Skeletal muscle tissue (tissue), 4 donors: Measurements from ENCODE around the gene ADAMTS17. TPM values are rescaled to one million over a fixed set of nuclear protein-coding genes. Genes with fewer than 3 reads are reported as not detected.

Experiments
- H3K27ac ChIP-seq: one replicate; pipeline ENCODE4 v1.7.0; 2013; ENCODE audit warnings: mild to moderate bottlenecking, low read depth, low read length, inconsistent platforms
- H3K27me3 ChIP-seq, 3 donors: one replicate each; pipeline ENCODE4 v1.7.0; 2013; ENCODE audit warnings: low read length in 3 of 3; ENCODE audit not compliant: control insufficient read depth in 3 of 3, insufficient read depth in 3 of 3
- H3K36me3 ChIP-seq, 3 donors: one replicate each; pipeline ENCODE4 v1.7.0; 2013; ENCODE audit warnings: low read length in 3 of 3; ENCODE audit not compliant: control insufficient read depth in 3 of 3, insufficient read depth in 3 of 3
- H3K4me1 ChIP-seq, 3 donors: one replicate each; pipeline ENCODE4 v1.7.0; 2013; ENCODE audit warnings: low read length in 3 of 3, mild to moderate bottlenecking in 3 of 3; ENCODE audit not compliant: control insufficient read depth in 3 of 3, insufficient read depth in 3 of 3
- H3K4me3 ChIP-seq, 3 donors: one replicate each; pipeline ENCODE4 v1.7.0; 2013; ENCODE audit warnings: low read length in 3 of 3
- H3K9ac ChIP-seq, 3 donors: one replicate each; pipeline ENCODE4 v1.7.0; 2013; ENCODE audit warnings: low read length in 3 of 3, mild to moderate bottlenecking in 3 of 3, moderate library complexity in 2 of 3, low read depth in 1 of 3
- H3K9me3 ChIP-seq, 3 donors: one replicate each; pipeline ENCODE4 v1.7.0; 2013; ENCODE audit warnings: low read length in 3 of 3; ENCODE audit not compliant: control insufficient read depth in 3 of 3
- total RNA-seq: library from RNA; depleted of rRNA; stranded (reverse); fragments of >200 nt; gene quantifications from one replicate; pipeline ENCODE4 v1.2.3, GENCODE V29; 2014
- donor health status: Osteomylitis.

Gene ADAMTS17
- total RNA-seq, 1 donor from 2014 or later, result 5.7 TPM

GRCh38 chr15:100103828-100104227 is 237.9 kb downstream of the ADAMTS17 start:
- H3K36me3 ChIP-seq, result peaks cover 3 to 8% (median 6%) of the 10 kb centered on the region in 3 donors
- no peak overlapping the region for H3K9ac ChIP-seq
- peaks cover 0 to 4% (median 3%) of the 10 kb centered on the region in 3 donors for H3K4me1 ChIP-seq
- H3K27ac ChIP-seq, result no peak overlapping the region
- no peaks in the 10 kb centered on the region for H3K27me3 ChIP-seq
- H3K4me3 ChIP-seq, result no peak overlapping the region
- H3K9me3 ChIP-seq, result no peaks in the 10 kb centered on the region

- no peak overlapping the region for H3K4me3 ChIP-seq
- peaks cover 3 to 8% (median 4%) of the 10 kb centered on the region in 3 donors for H3K36me3 ChIP-seq
- H3K27ac ChIP-seq, result no peak overlapping the region
- H3K9ac ChIP-seq, result no peak overlapping the region
- H3K4me1 ChIP-seq, result peaks cover 0 to 4% (median 3%) of the 10 kb centered on the region in 3 donors
- no peaks in the 10 kb centered on the region for H3K27me3 ChIP-seq
- no peaks in the 10 kb centered on the region for H3K9me3 ChIP-seq
Measured at GRCh38 chr15:100101426-100102089, 240.2 kb downstream of the ADAMTS17 start.

GRCh38 chr15:100100926-100101325 is 240.8 kb downstream of the ADAMTS17 start:
- Histone ChIP-seq H3K4me1 (peaks cover 0 to 4% (median 3%) of the 10 kb centered on the region in 3 donors), H3K9ac (no peak overlapping the region), H3K4me3 (no peak overlapping the region), H3K27me3 (no peaks in the 10 kb centered on the region), H3K9me3 (no peaks in the 10 kb centered on the region), H3K27ac (no peak overlapping the region), H3K36me3 (peaks cover 3 to 8% (median 6%) of the 10 kb centered on the region in 3 donors)

GRCh38 chr15:100099976-100100375 is 241.8 kb downstream of the ADAMTS17 start:
- H3K9me3 ChIP-seq, result no peaks in the 10 kb centered on the region
- H3K4me1 ChIP-seq, result peaks cover 0 to 4% (median 3%) of the 10 kb centered on the region in 3 donors
- peaks cover 5 to 14% (median 6%) of the 10 kb centered on the region in 3 donors for H3K36me3 ChIP-seq
- H3K27ac ChIP-seq, result no peak overlapping the region
- no peaks in the 10 kb centered on the region for H3K27me3 ChIP-seq
- no peak overlapping the region for H3K9ac ChIP-seq
- H3K4me3 ChIP-seq, result no peak overlapping the region

- Histone ChIP-seq H3K36me3 (peaks cover 3 to 20% (median 6%) of the 10 kb centered on the region in 3 donors), H3K9ac (no peak overlapping the region), H3K4me3 (no peak overlapping the region), H3K4me1 (peaks cover 0 to 4% (median 3%) of the 10 kb centered on the region in 3 donors), H3K9me3 (no peaks in the 10 kb centered on the region), H3K27me3 (no peaks in the 10 kb centered on the region), H3K27ac (no peak overlapping the region)
Measured at GRCh38 chr15:100098705-100099104, 243.1 kb downstream of the ADAMTS17 start.

GRCh38 chr15:100097342-100098127 is 244.2 kb downstream of the ADAMTS17 start:
- Histone ChIP-seq H3K27ac (no peak overlapping the region), H3K4me1 (peaks cover 0 to 3% (median 3%) of the 10 kb centered on the region in 3 donors), H3K9ac (no peak overlapping the region), H3K4me3 (no peak overlapping the region), H3K36me3 (peaks cover 0 to 16% (median 3%) of the 10 kb centered on the region in 3 donors), H3K9me3 (no peaks in the 10 kb centered on the region), H3K27me3 (no peaks in the 10 kb centered on the region)

- H3K4me1 ChIP-seq, result peaks cover 0 to 3% (median 2%) of the 10 kb centered on the region in 3 donors
- H3K27ac ChIP-seq, result no peak overlapping the region
- no peak overlapping the region for H3K4me3 ChIP-seq
- H3K9ac ChIP-seq, result no peak overlapping the region
- peaks cover 2 to 22% (median 3%) of the 10 kb centered on the region in 3 donors for H3K36me3 ChIP-seq
- H3K27me3 ChIP-seq, result no peaks in the 10 kb centered on the region
- H3K9me3 ChIP-seq, result no peaks in the 10 kb centered on the region
Measured at GRCh38 chr15:100096700-100097099, 245.1 kb downstream of the ADAMTS17 start.

- H3K27ac ChIP-seq, result no peak overlapping the region
Measured at GRCh38 chr15:100096248-100096600, 245.6 kb downstream of the ADAMTS17 start.

GRCh38 chr15:100095541-100096247 is 246.1 kb downstream of the ADAMTS17 start:
- H3K36me3 ChIP-seq, result peaks cover 2 to 22% (median 3%) of the 10 kb centered on the region in 3 donors
- H3K9ac ChIP-seq, result no peak overlapping the region
- no peaks in the 10 kb centered on the region for H3K4me1 ChIP-seq

More at GRCh38 chr15:100096248-100096600, 245.6 kb downstream of the ADAMTS17 start:
- Histone ChIP-seq H3K36me3 (peaks cover 2 to 22% (median 3%) of the 10 kb centered on the region in 3 donors), H3K4me1 (peaks cover 0 to 3% (median 2%) of the 10 kb centered on the region in 3 donors), H3K9ac (no peak overlapping the region), H3K9me3 (no peaks in the 10 kb centered on the region), H3K4me3 (no peak overlapping the region), H3K27me3 (no peaks in the 10 kb centered on the region)

More at GRCh38 chr15:100095541-100096247, 246.1 kb downstream of the ADAMTS17 start:
- H3K27me3 ChIP-seq, result no peaks in the 10 kb centered on the region
- no peak overlapping the region for H3K27ac ChIP-seq
- no peak overlapping the region for H3K4me3 ChIP-seq
- H3K9me3 ChIP-seq, result no peaks in the 10 kb centered on the region
